Central memory CD8-positive, alpha-beta T cell (primary cell): Measurements from ENCODE around the gene PRKN.

ENCODE experiments used
- ATAC-seq: fragments of 150-1000 bp; cut with Tn5 transposase; replicated peaks from 2 replicates; pipeline ENCODE4 v1.10.0; 2022; ENCODE audit warnings: mild to moderate bottlenecking, moderate FRiP score, moderate number of reproducible peaks; ENCODE audit not compliant: poor library complexity, severe bottlenecking; ENCODE audit errors: extremely low read depth
- DNase-seq, 2 donors: peaks; one replicate each; pipeline ENCODE4 v3.0.0; 2021; ENCODE audit warnings: low spot score in 2 of 2
- H3K27ac Mint-ChIP-seq: one replicate; pipeline ENCODE4 v1.8.0; 2022; ENCODE audit warnings: low read depth, mild to moderate bottlenecking, moderate library complexity, mixed read lengths
- H3K27me3 Mint-ChIP-seq: one replicate; pipeline ENCODE4 v1.8.0; 2022; ENCODE audit warnings: mixed read lengths
- H3K36me3 Mint-ChIP-seq: one replicate; pipeline ENCODE4 v1.8.0; 2022; ENCODE audit warnings: mild to moderate bottlenecking, moderate library complexity, mixed read lengths; ENCODE audit not compliant: insufficient read depth
- H3K4me1 Mint-ChIP-seq: one replicate; pipeline ENCODE4 v1.8.0; 2022; ENCODE audit warnings: mixed read lengths
- H3K4me3 Mint-ChIP-seq: one replicate; pipeline ENCODE4 v1.8.0; 2022; ENCODE audit warnings: mild to moderate bottlenecking, moderate library complexity, mixed read lengths
- H3K9me3 Mint-ChIP-seq: one replicate; pipeline ENCODE4 v1.8.0; 2022; ENCODE audit warnings: mixed read lengths

The PRKN gene

DNA sequence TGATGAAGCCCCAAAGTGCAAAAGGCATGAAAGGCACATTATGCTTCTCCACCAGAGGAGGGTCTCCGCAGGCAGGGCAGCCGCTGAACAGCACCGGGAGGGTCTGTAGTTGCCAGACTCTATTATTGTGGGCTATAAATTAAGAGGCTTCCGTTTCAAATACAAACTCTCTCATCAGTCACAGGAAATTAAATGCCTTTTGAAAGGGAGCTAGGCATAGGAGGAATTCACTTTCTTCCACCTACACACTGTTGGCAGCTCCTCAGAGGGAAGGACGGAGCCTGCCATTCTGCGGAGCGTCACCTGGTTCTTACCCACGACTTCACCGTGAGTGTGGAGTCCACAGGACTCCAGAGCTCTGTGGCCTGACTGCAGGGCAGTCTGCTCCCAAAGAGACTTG is 1312.9 kb downstream of the PRKN start:
- Mint-ChIP-seq H3K4me1 (no peaks in the 10 kb centered on the region), H3K36me3 (no peaks in the 10 kb centered on the region), H3K4me3 (no peak overlapping the region), H3K27ac (no peak overlapping the region), H3K27me3 (peaks cover 17% of the 10 kb centered on the region), H3K9me3 (no peaks in the 10 kb centered on the region)
- ATAC-seq (no peak), DNase-seq (no peak)

- DNase-seq (no peak), ATAC-seq (no peak)
- no peaks in the 10 kb centered on the region for H3K36me3 Mint-ChIP-seq
- peaks cover 17% of the 10 kb centered on the region for H3K27me3 Mint-ChIP-seq
- no peaks in the 10 kb centered on the region for H3K9me3 Mint-ChIP-seq
- H3K27ac Mint-ChIP-seq: no peak overlapping the region
- H3K4me3 Mint-ChIP-seq: no peak overlapping the region
- no peaks in the 10 kb centered on the region for H3K4me1 Mint-ChIP-seq
Observed at GRCh38 chr6:161414180-161414579, 1313.4 kb downstream of the PRKN start.

DNA sequence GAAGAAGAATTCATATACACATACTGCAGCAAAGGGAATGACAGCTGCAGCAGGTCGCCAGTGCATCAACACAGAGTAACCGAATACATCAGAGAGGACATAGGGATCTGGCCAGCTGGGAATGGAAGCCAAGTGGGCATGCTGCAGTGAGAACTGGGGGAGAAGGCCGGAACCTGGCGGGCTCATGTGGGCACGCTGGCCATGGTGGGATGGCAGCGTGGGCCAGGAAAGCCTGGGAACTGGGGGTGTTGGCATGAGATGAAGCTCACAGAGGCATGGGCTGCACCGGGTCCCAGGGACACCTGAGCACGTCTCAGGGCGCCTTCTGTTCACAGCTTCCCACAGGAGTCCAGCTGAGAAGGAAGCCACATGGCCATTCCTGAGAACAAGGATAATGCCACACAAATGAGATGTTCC is 1314.2 kb downstream of the PRKN start:
- Mint-ChIP-seq H3K27ac (no peak overlapping the region), H3K36me3 (no peaks in the 10 kb centered on the region), H3K4me1 (no peaks in the 10 kb centered on the region), H3K4me3 (no peak overlapping the region), H3K9me3 (no peaks in the 10 kb centered on the region), H3K27me3 (peaks cover 17% of the 10 kb centered on the region)
- DNase-seq (no peak), ATAC-seq (no peak)

- Mint-ChIP-seq H3K4me3 (no peak overlapping the region), H3K27me3 (peaks cover 17% of the 10 kb centered on the region), H3K9me3 (no peaks in the 10 kb centered on the region), H3K36me3 (no peaks in the 10 kb centered on the region), H3K4me1 (no peaks in the 10 kb centered on the region), H3K27ac (no peak overlapping the region)
- no peak for DNase-seq
- ATAC-seq: no peak
Observed at GRCh38 chr6:161412795-161413194, 1314.8 kb downstream of the PRKN start.

- Mint-ChIP-seq H3K27me3 (peaks cover 9% of the 10 kb centered on the region), H3K36me3 (no peaks in the 10 kb centered on the region), H3K9me3 (no peaks in the 10 kb centered on the region), H3K4me1 (no peaks in the 10 kb centered on the region), H3K4me3 (no peak overlapping the region), H3K27ac (no peak overlapping the region)
- no peak for ATAC-seq
- DNase-seq: no peak
Observed at GRCh38 chr6:161411265-161411944, 1316.2 kb downstream of the PRKN start.

GRCh38 chr6:161410736-161411135 is 1316.8 kb downstream of the PRKN start:
- no peak for DNase-seq
- Mint-ChIP-seq H3K27ac (no peak overlapping the region), H3K4me3 (no peak overlapping the region), H3K9me3 (no peaks in the 10 kb centered on the region), H3K4me1 (no peaks in the 10 kb centered on the region), H3K36me3 (no peaks in the 10 kb centered on the region), H3K27me3 (peaks cover 3% of the 10 kb centered on the region)
- ATAC-seq: no peak

DNA sequence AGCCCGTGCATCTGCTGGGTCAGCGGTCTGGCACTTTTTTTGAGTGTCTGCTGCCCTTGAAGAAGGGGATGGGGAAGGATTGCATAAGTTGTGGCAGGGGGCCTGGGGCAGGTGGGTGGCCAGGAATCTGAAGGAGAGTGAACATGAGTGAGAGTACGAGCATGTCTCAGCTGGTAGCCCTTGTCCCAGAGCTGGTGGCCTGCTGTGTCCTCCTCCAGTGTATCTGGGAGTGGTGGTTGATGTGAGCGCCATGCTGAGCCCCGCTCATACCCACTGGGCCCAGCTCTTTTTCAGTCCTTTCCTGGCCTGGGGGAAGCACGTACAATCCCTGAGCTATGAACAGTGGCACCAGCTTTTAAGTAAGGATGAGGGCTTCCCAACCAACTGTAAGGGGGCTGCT is 1317.5 kb downstream of the PRKN start:
- H3K4me1 Mint-ChIP-seq: no peaks in the 10 kb centered on the region
- DNase-seq (no peak), ATAC-seq (no peak)
- no peaks in the 10 kb centered on the region for H3K27me3 Mint-ChIP-seq
- H3K4me3 Mint-ChIP-seq: no peak overlapping the region
- H3K36me3 Mint-ChIP-seq: no peaks in the 10 kb centered on the region
- no peak overlapping the region for H3K27ac Mint-ChIP-seq
- H3K9me3 Mint-ChIP-seq: no peaks in the 10 kb centered on the region

DNA sequence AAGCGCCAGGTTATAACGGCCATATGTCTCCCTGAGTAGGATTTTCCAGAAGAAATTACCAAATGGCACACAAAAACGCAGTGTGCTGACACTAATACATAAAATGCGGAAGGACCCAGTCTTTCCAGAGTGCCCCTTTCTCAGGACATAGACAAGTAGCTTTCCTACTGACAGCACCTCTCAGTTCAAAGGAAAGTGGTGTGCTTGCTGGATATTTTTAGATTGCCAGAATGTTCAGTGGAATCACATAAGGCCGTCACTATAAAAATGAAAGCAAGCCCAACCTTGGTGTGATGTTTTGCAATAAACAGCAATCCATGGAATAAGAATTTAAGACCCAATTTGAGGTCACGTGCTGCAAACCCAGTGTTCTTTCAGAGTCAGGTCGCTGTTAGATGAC is 1318.2 kb downstream of the PRKN start:
- Mint-ChIP-seq H3K27me3 (no peaks in the 10 kb centered on the region), H3K4me3 (no peak overlapping the region), H3K36me3 (no peaks in the 10 kb centered on the region), H3K9me3 (no peaks in the 10 kb centered on the region), H3K27ac (no peak overlapping the region), H3K4me1 (no peaks in the 10 kb centered on the region)
- ATAC-seq: no peak
- no peak for DNase-seq

GRCh38 chr6:161408041-161408440 is 1319.5 kb downstream of the PRKN start:
- Mint-ChIP-seq H3K27ac (no peak overlapping the region), H3K27me3 (no peaks in the 10 kb centered on the region), H3K9me3 (no peaks in the 10 kb centered on the region), H3K4me1 (no peaks in the 10 kb centered on the region), H3K4me3 (no peak overlapping the region), H3K36me3 (no peaks in the 10 kb centered on the region)
- ATAC-seq (no peak), DNase-seq (no peak)

DNA sequence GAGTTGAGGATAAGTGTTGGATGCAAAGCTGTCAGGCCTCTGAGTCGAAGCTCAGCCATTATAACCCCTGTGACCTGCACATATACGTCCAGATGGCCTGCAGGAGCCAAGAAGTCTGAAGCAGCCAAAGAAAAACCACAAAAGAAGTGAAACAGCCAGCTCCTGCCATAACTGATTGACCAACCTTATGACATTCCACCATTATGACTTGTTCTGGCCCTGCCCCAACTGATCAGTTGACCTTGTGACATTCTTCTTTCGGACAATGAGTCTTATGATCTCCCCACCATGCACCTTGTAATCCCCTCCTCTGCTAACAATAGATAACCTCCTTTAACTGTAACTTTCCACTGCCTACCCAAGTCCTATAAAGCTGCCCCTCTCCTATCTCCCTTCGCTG is 1320.0 kb downstream of the PRKN start:
- Mint-ChIP-seq H3K9me3 (no peaks in the 10 kb centered on the region), H3K36me3 (no peaks in the 10 kb centered on the region), H3K27ac (no peak overlapping the region), H3K27me3 (no peaks in the 10 kb centered on the region), H3K4me1 (no peaks in the 10 kb centered on the region), H3K4me3 (no peak overlapping the region)
- DNase-seq (no peak), ATAC-seq (no peak)

- no peaks in the 10 kb centered on the region for H3K27me3 Mint-ChIP-seq
- no peaks in the 10 kb centered on the region for H3K9me3 Mint-ChIP-seq
- DNase-seq: no peak
- H3K4me3 Mint-ChIP-seq: no peak overlapping the region
- H3K27ac Mint-ChIP-seq: no peak overlapping the region
- no peaks in the 10 kb centered on the region for H3K4me1 Mint-ChIP-seq
- no peaks in the 10 kb centered on the region for H3K36me3 Mint-ChIP-seq
- no peak for ATAC-seq
Observed at GRCh38 chr6:161407115-161407514, 1320.5 kb downstream of the PRKN start.

GRCh38 chr6:161406646-161407045 is 1320.9 kb downstream of the PRKN start:
- DNase-seq (no peak), ATAC-seq (no peak)
- Mint-ChIP-seq H3K4me1 (no peaks in the 10 kb centered on the region), H3K36me3 (no peaks in the 10 kb centered on the region), H3K27ac (no peak overlapping the region), H3K4me3 (no peak overlapping the region), H3K27me3 (no peaks in the 10 kb centered on the region), H3K9me3 (no peaks in the 10 kb centered on the region)

GRCh38 chr6:161405418-161405817 is 1322.1 kb downstream of the PRKN start:
- ATAC-seq: no peak
- H3K4me3 Mint-ChIP-seq: no peak overlapping the region
- H3K27ac Mint-ChIP-seq: no peak overlapping the region
- DNase-seq: no peak
- no peaks in the 10 kb centered on the region for H3K4me1 Mint-ChIP-seq
- H3K36me3 Mint-ChIP-seq: no peaks in the 10 kb centered on the region
- no peaks in the 10 kb centered on the region for H3K9me3 Mint-ChIP-seq
- H3K27me3 Mint-ChIP-seq: no peaks in the 10 kb centered on the region

GRCh38 chr6:161403717-161404116 is 1323.8 kb downstream of the PRKN start:
- no peaks in the 10 kb centered on the region for H3K36me3 Mint-ChIP-seq
- peaks cover 13% of the 10 kb centered on the region for H3K27me3 Mint-ChIP-seq
- H3K4me3 Mint-ChIP-seq: no peak overlapping the region
- H3K9me3 Mint-ChIP-seq: no peaks in the 10 kb centered on the region
- H3K4me1 Mint-ChIP-seq: no peaks in the 10 kb centered on the region
- DNase-seq (no peak), ATAC-seq (no peak)
- H3K27ac Mint-ChIP-seq: no peak overlapping the region
